ENCODE results near the gene PDE9A.

Gene PDE9A

DNA sequence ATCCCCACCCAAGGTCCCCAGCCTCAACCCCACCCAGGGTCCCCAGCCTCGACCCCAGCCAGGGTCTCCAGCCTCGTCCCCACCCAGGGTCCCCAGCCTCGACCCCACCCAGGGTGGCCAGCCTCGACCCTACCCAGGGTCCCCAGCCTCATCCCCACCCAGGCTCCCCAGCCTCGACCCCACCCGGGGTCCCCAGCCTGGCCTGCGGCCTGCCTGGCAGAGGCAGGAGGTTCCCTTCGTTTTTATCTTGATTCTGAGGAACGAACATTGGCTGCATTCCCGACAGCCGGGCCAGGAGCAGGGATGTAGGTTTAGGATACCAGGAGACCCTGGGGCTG, 3.4 kb upstream of the PDE9A start:
- FAIRE-seq (no peak), DNase-seq (ENCODE audit: insufficient read length, low spot score) (no peak)
- TF ChIP-seq, protein P1, sequence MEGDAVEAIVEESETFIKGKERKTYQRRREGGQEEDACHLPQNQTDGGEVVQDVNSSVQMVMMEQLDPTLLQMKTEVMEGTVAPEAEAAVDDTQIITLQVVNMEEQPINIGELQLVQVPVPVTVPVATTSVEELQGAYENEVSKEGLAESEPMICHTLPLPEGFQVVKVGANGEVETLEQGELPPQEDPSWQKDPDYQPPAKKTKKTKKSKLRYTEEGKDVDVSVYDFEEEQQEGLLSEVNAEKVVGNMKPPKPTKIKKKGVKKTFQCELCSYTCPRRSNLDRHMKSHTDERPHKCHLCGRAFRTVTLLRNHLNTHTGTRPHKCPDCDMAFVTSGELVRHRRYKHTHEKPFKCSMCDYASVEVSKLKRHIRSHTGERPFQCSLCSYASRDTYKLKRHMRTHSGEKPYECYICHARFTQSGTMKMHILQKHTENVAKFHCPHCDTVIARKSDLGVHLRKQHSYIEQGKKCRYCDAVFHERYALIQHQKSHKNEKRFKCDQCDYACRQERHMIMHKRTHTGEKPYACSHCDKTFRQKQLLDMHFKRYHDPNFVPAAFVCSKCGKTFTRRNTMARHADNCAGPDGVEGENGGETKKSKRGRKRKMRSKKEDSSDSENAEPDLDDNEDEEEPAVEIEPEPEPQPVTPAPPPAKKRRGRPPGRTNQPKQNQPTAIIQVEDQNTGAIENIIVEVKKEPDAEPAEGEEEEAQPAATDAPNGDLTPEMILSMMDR (IDR thresholded peaks at IDR 0.05; ENCODE audit: insufficient read depth, missing control alignments), result no peak

DNA sequence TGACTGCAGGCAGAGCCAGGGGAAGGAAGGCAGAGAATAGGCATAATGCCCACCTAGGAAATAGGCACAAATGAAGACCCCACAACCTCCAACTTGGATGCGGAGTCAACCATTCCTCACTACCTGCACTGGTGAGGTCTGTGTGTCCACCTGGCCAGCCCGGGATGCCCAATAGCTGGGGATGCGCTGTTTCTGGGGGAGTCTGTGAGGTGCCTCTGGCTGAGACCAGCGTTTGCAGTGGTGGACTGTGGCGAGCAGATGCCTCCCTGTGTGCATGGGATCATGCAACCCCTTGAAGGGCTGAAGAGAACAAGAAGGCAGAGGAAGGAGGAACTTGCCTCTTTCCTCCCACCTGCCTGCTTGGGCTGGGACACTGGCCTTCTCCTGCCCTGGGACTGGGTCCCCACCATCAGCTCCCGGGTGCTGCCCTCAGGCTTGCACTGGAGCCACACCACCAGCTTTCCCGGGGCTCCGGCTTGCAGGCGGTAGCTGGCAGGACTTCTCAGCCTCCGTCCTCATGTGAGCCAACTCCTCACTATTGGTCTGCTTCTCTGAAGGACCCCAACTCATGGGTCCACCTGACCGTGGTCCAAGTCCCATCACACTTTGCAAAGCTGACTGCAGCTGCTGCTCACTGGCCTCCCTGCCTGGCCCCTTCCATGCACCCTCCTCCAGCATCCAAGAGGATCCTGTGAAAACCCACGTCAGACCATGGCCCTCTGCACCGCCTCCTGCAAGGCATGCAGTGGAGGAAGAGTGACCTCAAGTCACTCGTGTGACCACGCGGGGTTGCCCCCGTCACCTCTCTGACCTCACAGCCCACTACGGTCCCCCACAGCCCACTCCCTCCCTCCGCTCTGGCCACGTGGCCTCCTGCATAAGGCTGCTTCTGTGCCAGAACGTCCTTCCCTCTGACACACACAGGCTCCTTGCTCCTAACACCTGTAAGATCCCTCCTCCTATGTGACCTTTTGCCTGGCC, 2.7 kb upstream of the PDE9A start:
- FAIRE-seq, result no peak
- TF ChIP-seq, protein P1 (IDR thresholded peaks at IDR 0.05; ENCODE audit: insufficient read depth, missing control alignments), result no peak
- no peak for DNase-seq (ENCODE audit: insufficient read length, low spot score)

DNA sequence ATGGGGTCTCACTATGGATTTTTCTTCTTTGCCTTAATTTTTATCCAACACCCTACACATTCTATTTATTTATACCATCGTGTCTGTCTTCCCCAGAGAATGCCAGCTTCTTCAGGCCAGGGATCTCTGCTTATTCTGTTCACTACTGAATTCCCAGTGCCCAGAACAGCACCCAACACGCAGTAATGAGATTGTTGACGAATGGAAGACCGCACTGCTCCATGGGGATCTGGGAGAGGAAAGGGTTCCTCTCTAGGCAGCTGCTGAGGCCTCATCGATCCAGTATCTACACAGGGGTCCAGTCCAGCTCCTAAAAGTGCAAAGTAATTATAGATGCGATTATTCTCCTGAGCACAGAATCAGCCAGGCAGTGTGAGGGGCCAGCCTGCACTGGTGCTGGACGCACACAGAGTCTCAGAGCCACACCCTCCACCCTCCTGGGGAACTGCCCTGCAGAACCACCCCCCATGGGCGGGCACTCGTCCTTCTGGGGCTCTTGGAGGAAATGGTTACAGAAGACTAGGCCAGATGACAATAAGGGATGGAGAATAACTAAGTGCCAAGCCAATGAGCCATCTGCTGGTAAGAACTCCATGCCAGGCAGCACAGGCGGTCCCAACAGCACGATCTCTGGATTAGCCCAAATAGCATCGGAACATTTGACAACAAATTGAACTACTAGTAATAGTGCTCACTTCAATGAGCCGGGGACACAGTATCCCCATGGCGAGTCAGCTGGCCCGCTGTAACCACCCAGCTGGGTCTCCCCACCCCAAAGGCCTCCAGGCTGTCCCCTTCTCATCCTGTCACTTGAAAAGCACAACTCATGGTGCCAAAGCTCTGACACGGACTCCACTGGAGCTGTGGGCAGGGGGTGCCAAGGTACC, 1.7 kb upstream of the PDE9A start:
- no peak for FAIRE-seq
- no peak for DNase-seq (ENCODE audit: insufficient read length, low spot score)
- TF ChIP-seq, protein P1 (IDR thresholded peaks at IDR 0.05; ENCODE audit: insufficient read depth, missing control alignments), result no peak

DNA sequence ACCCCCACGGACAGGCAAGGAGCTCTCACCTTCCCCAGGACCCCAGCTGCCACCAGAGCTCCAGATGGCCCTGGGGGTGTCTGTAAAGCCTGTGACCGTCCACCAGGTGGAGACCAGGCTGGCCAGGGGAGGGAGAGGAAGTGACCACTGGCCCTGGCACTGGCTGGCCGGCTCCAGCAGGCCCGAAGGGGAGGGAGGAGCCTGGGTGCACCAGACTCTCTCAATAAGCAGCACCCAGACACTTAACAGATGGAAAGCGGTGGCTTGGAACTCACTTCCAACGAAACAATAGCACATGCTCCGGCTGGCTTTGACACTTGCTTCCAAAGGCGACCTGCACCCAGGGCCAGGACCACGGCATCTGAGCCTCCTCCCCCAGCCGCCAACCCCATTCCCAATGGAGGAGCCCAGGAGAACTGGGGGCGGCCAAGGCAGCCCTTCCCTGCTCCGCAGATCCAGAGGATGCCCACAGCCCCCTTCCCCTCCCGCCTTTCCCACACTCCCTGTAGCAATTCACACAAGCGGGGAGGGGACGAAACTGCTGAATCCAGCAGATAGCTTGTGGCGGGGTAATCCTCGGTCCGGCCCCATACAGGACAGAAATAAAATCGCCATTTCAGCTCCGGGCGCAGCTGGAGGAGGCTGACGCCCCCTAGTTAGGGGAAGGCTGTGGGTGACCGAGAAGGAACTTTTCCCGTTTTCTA, 742 bp upstream of the PDE9A start:
- FAIRE-seq (no peak), DNase-seq (ENCODE audit: insufficient read length, low spot score) (peak; percentile 51)
- TF ChIP-seq, protein P1 (IDR thresholded peaks at IDR 0.05; ENCODE audit: insufficient read depth, missing control alignments), result peak; percentile 14

DNA sequence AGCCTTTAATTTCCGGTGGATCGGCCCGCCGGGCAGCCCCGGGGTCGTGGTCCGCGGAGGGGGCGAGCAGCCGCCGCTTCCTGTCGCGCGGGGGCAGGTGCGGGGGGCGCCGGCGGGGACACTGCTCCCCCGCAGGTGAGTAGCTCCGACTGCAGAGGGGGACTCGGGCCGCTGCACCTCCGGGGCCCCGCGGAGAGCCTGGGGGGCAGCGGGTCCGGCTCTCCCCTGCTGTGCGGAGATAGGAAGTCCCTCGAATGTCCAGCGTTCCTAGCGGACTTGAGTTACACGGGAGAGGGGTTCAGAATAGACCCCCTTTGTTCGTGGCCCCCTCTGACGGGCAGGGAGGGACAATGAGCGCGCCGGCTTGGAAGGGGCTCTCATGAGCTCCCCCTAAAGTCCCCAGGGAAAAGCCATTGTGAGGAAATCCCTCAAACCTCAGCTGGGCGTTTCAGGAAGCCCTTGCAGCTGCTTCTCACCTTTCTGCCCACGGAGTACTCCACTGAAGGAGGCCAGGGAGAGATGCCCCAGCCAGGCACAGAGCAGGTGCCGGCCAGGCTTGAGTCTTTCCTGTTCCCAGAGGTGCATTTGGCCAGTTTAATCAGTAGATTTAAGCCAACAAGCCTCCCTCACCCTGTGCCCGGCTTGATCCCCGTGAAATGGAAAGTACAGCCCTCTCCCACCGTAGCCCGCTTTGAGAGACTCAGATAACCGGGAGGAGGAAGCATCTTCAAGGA, 925 bp downstream of the PDE9A start:
- TF ChIP-seq, protein P1 (IDR thresholded peaks at IDR 0.05; ENCODE audit: insufficient read depth, missing control alignments), result peak; percentile 2
- DNase-seq (ENCODE audit: insufficient read length, low spot score) (peak; percentile 84), FAIRE-seq (no peak)

Data from D721Med (cell line).